ENCODE data around the gene GTF3C4.

- TF ChIP-seq CTCF (IDR thresholded peaks at IDR 0.05) (no peak), EP300 (IDR thresholded peaks at IDR 0.05) (no peak)
Measured at GRCh38 chr9:132681561-132681960, 11.3 kb downstream of the GTF3C4 start.
